GM18861 (cell line): Measurements from ENCODE around the gene REXO1.
A peak's percentile ranks its signal among the peaks of the same experiment; 100 is the strongest.
"Not testable (repeated sequence)": the region's sequence is repeated elsewhere in the genome, so short reads cannot be mapped to it uniquely, and the experiment has no call there.

Source experiments
- ATAC-seq: cut with Tn5 transposase; IDR thresholded peaks from one replicate; pipeline ENCODE4 v1.9.1; 2021; ENCODE audit not compliant: unreplicated experiment

The REXO1 gene, protein sequence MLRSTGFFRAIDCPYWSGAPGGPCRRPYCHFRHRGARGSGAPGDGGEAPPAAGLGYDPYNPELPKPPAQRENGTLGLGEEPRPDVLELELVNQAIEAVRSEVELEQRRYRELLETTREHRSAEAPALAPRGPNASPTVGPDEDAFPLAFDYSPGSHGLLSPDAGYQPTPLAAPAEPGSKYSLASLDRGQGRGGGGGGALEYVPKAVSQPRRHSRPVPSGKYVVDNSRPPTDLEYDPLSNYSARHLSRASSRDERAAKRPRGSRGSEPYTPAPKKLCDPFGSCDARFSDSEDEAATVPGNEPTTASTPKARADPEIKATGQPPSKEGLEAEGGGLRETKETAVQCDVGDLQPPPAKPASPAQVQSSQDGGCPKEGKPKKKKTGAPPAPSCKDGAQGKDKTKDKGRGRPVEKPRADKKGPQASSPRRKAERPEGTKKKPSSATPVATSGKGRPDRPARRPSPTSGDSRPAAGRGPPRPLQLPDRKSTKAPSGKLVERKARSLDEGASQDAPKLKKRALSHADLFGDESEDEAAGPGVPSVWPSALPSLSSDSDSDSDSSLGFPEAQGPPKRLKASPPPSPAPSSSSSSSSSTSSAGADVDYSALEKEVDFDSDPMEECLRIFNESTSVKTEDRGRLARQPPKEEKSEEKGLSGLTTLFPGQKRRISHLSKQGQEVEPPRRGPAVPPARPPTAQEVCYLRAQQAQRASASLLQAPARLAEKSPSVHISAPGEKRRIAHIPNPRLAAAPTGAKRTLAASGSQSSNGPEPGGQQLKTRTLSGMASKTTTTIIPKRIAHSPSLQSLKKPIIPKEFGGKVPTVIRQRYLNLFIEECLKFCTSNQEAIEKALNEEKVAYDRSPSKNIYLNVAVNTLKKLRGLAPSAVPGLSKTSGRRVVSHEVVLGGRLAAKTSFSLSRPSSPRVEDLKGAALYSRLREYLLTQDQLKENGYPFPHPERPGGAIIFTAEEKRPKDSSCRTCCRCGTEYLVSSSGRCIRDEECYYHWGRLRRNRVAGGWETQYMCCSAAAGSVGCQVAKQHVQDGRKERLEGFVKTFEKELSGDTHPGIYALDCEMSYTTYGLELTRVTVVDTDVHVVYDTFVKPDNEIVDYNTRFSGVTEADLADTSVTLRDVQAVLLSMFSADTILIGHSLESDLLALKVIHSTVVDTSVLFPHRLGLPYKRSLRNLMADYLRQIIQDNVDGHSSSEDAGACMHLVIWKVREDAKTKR

DNA sequence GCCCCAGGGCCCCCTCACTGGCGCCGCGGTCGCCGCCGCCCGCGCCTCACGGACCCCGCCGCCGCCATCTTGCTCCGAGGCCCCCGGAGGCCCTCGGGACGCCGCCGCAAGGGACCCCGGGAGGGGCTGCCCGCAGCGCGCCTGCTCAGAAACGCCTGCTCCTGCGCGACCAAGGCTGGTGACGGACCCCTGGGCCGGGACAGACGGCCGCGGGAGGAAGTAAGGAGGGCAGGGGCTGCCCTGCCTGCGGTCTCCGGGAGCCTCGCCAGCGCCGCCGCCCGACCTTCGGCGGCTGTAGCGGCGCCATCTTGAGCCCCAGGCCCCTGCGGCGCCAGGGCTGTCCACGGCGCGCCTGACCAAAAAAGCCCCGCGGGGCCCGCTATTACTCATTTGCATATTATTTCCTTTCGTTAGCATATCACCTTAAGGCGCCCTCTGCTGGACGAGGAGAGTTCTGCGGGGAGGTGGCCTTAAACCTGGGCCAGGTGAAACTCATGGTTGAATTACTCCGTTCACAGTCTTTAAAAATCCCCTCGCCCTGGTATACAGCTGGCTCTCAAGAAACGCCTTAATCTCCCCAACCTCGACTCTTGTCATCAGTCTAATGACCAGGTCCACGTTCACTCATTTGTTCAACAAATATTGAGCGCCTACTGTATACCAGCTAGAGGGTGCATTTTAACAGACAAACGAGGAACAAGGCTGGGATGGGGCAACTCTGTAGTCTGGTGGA is at the start of gene REXO1:
Gene REXO1 (minus strand): TSS at position 85 of the 733 bp plus-strand sequence. CDS start 125 bp downstream, outside the sequence.
- peak; percentile 67 for ATAC-seq

- ATAC-seq, result no peak
These were observed 48.2 kb upstream of the REXO1 start for GRCh38 chr19:1896508-1896907.

- no peak for ATAC-seq
These were observed 45.5 kb upstream of the REXO1 start for GRCh38 chr19:1893791-1894190.

- no peak for ATAC-seq
These were observed 41.6 kb upstream of the REXO1 start for GRCh38 chr19:1889907-1890306.

DNA sequence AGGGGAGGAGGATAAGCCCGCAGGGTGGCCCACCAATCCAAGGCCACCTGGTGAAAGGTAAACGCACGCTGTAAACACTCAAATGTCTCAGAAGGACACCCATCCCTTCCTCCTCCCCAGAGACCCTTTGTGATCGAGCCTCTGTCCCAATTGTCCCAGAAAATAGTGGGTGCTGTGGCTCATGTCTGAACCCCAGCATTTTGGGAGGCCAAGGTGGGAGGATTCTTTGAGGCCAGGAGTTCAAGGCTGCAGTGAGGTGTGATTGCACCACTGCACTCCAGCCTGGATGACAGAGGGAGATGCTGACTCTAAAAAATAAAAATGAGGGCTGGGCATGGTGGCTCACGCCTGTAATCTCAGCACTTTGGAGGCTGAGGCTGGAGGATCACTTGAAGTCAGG is 40.1 kb upstream of the REXO1 start:
- ATAC-seq, result no peak

GRCh38 chr19:1886360-1886759 is 38.1 kb upstream of the REXO1 start:
- not testable (repeated sequence) for ATAC-seq

DNA sequence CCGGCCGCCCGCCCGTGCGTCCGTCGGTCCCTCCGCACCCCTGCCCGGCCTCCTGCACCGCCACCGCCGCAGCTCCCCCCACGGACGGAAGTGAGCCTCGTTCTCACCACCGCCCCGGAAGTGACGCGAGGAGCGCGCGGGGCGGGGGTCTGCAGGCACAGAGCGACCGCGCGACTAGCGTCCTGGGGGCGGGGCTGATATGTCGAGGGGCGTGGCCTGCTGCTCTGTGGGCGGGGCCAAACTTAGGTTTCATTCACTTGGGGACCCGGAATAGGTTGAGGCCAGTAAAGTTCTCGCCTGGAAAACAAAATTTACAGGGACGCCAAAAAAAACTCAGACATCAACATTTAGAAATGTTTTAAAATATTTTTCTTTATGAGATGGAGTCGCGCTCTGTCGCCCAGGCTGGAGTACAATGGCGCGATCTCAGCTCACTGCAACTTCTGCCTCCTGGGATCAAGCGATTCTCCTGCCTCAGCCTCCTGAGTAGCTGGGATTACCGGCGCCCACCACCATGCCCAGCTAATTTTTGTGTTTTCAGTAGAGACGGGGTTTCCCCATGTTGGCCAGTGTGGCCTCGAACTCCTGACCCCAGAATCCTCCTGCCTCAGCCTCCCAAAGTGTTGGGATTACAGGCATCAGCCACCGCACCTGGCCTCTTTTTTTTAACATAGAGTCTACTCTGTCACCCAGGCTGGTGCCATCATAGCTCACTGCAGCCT is 37.3 kb upstream of the REXO1 start, which contains the start of gene ABHD17A:
Gene ABHD17A (minus strand): TSS at position 99 of the 722 bp plus-strand sequence. CDS start 3,930 bp downstream, outside the sequence.
- not testable (repeated sequence) for ATAC-seq

DNA sequence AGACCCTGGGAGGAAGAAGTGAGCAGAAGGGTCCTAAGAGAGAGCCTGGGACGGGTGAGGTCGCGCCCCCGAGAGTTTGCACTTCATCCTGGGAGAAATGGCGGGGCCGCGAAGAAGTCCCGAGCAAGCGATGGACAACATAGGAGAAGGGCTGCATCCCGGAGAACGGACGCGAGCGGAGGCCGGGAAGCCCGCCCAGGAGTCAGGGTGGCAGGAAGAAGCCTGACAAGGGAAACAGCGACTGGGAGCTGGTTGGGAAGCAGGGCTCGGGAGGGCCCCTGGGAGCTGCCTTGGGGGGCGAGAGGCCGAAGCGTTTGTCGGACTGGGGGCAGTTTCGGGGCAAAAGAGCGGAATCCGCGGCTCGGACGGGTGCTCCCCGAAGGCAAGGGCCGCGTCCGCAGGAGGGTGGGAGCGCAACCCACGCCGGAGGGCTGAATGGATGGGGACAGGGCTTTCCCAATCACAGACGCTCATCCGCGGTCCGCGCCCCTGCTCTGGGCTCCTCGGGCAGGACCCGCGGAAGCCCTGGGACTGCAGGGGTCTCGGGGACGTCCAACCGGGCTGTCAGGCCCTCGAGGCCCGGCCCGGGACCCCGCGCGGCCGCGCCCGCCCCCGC is 36.5 kb upstream of the REXO1 start:
- ATAC-seq, result no peak

GRCh38 chr19:1884291-1884718 is 36.0 kb upstream of the REXO1 start:
- ATAC-seq, result no peak

GRCh38 chr19:1883784-1884183 is 35.5 kb upstream of the REXO1 start:
- ATAC-seq, result no peak

DNA sequence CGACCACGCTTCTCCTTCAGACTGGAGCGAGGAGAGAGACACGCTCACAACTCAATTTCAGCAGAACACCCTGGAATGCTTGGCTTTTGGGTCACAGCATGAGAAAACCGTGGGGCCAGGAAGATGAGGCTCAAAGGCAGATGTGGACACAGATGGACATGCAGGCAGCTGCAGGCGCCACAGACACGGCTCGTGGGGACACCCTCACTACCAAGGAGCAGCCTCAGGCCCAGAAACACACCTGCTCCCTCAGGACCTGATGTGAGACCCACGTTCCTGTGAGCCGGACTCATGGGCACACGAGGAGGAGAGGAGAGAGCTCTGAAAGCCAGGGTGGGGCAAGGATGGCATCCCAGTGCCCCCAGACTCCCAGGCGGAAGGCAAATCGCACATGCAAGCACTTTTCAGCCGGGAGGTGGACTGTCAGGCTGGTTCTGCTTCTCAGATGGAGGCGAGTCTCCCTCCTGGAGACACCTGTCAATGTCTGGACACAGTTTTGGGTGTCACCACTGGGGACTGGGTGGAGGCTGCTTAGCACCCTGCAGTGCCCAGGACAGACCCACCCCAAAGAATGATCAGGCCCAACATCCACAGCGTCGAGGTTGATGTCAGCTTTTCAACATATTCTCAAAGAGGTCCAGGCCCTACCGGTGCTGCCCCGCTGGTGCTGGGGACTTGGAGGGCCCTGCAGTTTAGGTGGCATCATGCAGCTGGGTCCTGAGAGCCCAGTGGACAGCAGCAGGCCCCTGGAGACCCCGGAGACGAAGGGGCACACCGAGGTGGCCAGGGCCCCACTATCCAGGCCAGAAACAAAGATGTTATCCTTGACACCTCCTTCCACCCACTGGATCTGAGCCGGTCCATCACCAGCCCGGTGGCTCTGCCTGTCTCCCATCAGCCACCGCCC is 34.8 kb upstream of the REXO1 start:
- no peak for ATAC-seq

- no peak for ATAC-seq
These were observed 34.0 kb upstream of the REXO1 start for GRCh38 chr19:1882089-1882785.

DNA sequence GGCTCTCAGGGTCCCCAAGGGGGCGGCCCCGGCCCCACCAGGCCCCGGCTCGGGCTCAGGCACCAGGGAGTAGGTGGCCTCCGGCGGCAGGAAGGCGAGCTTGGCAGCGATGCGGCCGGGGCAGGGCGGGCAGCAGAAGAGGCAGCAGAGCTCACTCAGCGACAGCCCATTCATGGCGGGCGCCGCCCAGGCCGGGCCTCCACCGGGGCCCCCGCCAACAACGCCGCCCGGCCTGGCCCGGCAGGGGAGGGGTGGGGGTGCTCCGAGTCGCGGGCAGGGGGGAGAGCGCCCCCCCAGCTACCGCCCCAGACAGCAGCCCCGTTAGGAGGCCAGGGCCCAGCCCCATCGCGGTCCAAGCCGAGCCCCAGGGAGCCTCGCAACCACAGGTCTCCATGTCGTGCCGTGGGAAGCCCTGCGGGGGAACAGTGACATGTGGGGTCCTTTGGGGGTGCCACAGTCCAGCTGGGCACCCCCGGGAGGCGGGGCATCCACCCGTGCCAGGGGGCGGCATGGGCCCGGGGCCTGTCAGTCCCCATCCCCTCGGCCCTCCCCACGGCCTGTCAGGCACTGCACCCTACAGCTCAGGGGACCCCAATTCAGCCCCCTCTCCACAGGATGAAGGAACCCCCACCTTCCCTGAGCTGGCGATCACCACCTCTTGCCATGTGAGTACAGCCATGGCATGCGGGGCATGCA is 33.3 kb upstream of the REXO1 start:
- ATAC-seq, result not testable (repeated sequence)

DNA sequence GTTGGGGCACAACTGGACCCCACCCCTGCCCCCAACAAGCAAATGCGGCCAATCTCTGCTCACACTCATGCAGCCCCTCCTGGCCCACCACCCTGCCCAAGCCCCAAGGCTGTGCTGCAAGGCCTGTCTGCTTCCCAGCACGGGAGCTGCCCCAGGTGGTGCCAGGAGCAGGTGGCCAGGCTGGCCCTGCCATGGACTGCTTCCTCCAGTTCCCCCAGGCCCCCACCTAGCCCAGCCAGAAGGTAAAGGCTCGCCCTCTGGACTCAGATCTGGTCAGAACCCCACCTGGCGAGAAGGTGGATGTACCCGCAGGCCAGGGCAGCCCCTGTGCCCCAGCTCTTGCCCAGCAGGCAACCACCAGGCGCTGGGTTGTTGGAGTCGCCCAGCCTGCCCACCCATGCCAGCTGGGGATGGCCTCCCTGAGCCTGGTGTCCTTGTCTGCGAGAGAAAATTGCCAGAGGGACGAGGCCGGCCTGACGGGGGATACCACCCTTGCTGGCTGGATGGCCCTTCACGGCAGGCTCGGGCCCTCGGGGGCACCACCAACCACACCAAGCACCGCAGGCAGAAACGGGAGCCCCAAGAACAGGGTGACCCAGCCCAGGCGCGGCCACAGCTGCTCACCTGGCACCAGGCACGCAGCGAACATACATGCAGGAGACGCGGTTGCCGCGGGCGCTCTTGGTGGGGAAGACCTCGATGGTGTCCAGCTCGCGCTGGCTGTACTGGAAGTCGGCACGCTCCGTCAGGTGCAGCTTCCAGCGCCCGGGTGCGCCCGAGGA is 32.5 kb upstream of the REXO1 start:
- no peak for ATAC-seq

GRCh38 chr19:1879982-1880381 is 31.7 kb upstream of the REXO1 start:
- ATAC-seq, result not testable (repeated sequence)

GRCh38 chr19:1878583-1878982 is 30.3 kb upstream of the REXO1 start:
- ATAC-seq, result not testable (repeated sequence)
